Glomerular endothelial cell (primary cell): Measurements from ENCODE around the gene KSR2. TPM values are rescaled to one million over a fixed set of nuclear protein-coding genes. Genes with fewer than 3 reads are reported as not detected.
"Not testable (repeated sequence)": the region's sequence is repeated elsewhere in the genome, so short reads cannot be mapped to it uniquely, and the experiment has no call there.

ENCODE experiments used
- DNase-seq: peaks from one replicate; pipeline ENCODE4 v3.0.0-alpha.2; 2011; ENCODE audit warnings: low read depth, low spot score; ENCODE audit errors: extremely low read depth
- total RNA-seq: library from RNA; depleted of rRNA; stranded (reverse); fragments of >200 nt; gene quantifications from 2 replicates; pipeline ENCODE4 v1.2.3, GENCODE V29; 2015

The KSR2 gene
- total RNA-seq, 1 donor from 2014 or later, result 1.3 TPM

GRCh38 chr12:117660896-117661295 is 307.9 kb downstream of the KSR2 start:
- DNase-seq, result no peak

- DNase-seq, result no peak
Observed at GRCh38 chr12:117658226-117658625, 310.6 kb downstream of the KSR2 start.

GRCh38 chr12:117649796-117650195 is 319.0 kb downstream of the KSR2 start:
- no peak for DNase-seq

- no peak for DNase-seq
Observed at GRCh38 chr12:117646520-117646919, 322.3 kb downstream of the KSR2 start.

- no peak for DNase-seq
Observed at GRCh38 chr12:117645473-117645872, 323.3 kb downstream of the KSR2 start.

- no peak for DNase-seq
Observed at GRCh38 chr12:117643971-117644370, 324.8 kb downstream of the KSR2 start.

- no peak for DNase-seq
Observed at GRCh38 chr12:117641885-117642284, 326.9 kb downstream of the KSR2 start.

- no peak for DNase-seq
Observed at GRCh38 chr12:117640511-117640910, 328.3 kb downstream of the KSR2 start.

- DNase-seq, result no peak
Observed at GRCh38 chr12:117629454-117629853, 339.3 kb downstream of the KSR2 start.

GRCh38 chr12:117628711-117629110 is 340.1 kb downstream of the KSR2 start:
- not testable (repeated sequence) for DNase-seq

GRCh38 chr12:117622741-117623140 is 346.0 kb downstream of the KSR2 start:
- DNase-seq, result no peak

- no peak for DNase-seq
Observed at GRCh38 chr12:117622087-117622486, 346.7 kb downstream of the KSR2 start.

GRCh38 chr12:117607778-117608177 is 361.0 kb downstream of the KSR2 start:
- DNase-seq, result no peak

- no peak for DNase-seq
Observed at GRCh38 chr12:117606945-117607344, 361.8 kb downstream of the KSR2 start.

GRCh38 chr12:117606024-117606423 is 362.8 kb downstream of the KSR2 start:
- no peak for DNase-seq

GRCh38 chr12:117603316-117604113 is 365.3 kb downstream of the KSR2 start:
- DNase-seq, result no peak

- no peak for DNase-seq
Observed at GRCh38 chr12:117599849-117600248, 368.9 kb downstream of the KSR2 start.

GRCh38 chr12:117596968-117597367 is 371.8 kb downstream of the KSR2 start:
- no peak for DNase-seq

- no peak for DNase-seq
Observed at GRCh38 chr12:117595751-117596150, 373.0 kb downstream of the KSR2 start.

GRCh38 chr12:117594481-117594880 is 374.3 kb downstream of the KSR2 start:
- DNase-seq, result no peak

- no peak for DNase-seq
Observed at GRCh38 chr12:117593815-117594400, 374.9 kb downstream of the KSR2 start.

GRCh38 chr12:117592588-117593305 is 376.0 kb downstream of the KSR2 start:
- no peak for DNase-seq
